Right ventricle myocardium superior (tissue), 1 donor: ENCODE data around the gene BRD1. TPM values are rescaled to one million over a fixed set of nuclear protein-coding genes. Genes with fewer than 3 reads are reported as not detected.
"Not testable (repeated sequence)": the region's sequence is repeated elsewhere in the genome, so short reads cannot be mapped to it uniquely, and the experiment has no call there.

ENCODE experiments used
- ATAC-seq: fragments of 200-7000 bp; cut with Tn5 transposase; one replicate; pipeline ENCODE4 v1.9.1; 2020; ENCODE audit warnings: mild to moderate bottlenecking; ENCODE audit not compliant: poor library complexity
- DNase-seq: peaks from one replicate; pipeline ENCODE4 v3.0.0-alpha.2; 2020
- intact Hi-C: fragments of 100-400 bp; cut with DNase I; formaldehyde crosslinking; loops from one replicate; pipeline ENCODE4 v1.11.2; 2022
- total RNA-seq: library from RNA; stranded (reverse); fragmentation: NEBNext Ultra II Directional; extraction: Animal tissue kit (Norgen Biotek cat#: 25700); gene quantifications from one replicate; pipeline ENCODE4 v1.2.1, GENCODE V29; 2021
- donor health status: DM: no; HTN: yes; CAD: no; lungs with severe emphysema.

Gene BRD1
- total RNA-seq, 1 donor from 2014 or later: 15.9 TPM

- intact Hi-C loops: no loop called here
- DNase-seq: no peak
- no peak for ATAC-seq
Measured at GRCh38 chr22:49829044-49829853, 1.6 kb upstream of the BRD1 start.

- intact Hi-C loops: no loop called here
- ATAC-seq: no peak
- DNase-seq: no peak
Measured at GRCh38 chr22:49828599-49828965, 909 bp upstream of the BRD1 start.

- DNase-seq: no peak
- ATAC-seq: no peak
- intact Hi-C loops: no loop called here
Measured at GRCh38 chr22:49827271-49827852, 311 bp downstream of the BRD1 start.

GRCh38 chr22:49826603-49827270 is 936 bp downstream of the BRD1 start:
- peak; percentile 83 for DNase-seq
- ATAC-seq: peak; percentile 77
- intact Hi-C loops: no loop called here

GRCh38 chr22:49825944-49826602 is 1.6 kb downstream of the BRD1 start:
- intact Hi-C loops: no loop called here
- DNase-seq (no peak), ATAC-seq (no peak)

- no peak for ATAC-seq
- intact Hi-C loops: no loop called here
Measured at GRCh38 chr22:49825436-49825835, 2.2 kb downstream of the BRD1 start.

GRCh38 chr22:49824936-49825335 is 2.7 kb downstream of the BRD1 start:
- no peak for ATAC-seq
- DNase-seq: no peak
- intact Hi-C loops: no loop called here

More at GRCh38 chr22:49825436-49825835, 2.2 kb downstream of the BRD1 start:
- no peak for DNase-seq

GRCh38 chr22:49824185-49824925 is 3.3 kb downstream of the BRD1 start:
- ATAC-seq (no peak), DNase-seq (no peak)
- intact Hi-C loops: no loop called here

- no peak for ATAC-seq
- no peak for DNase-seq
- intact Hi-C loops: no loop called here
Measured at GRCh38 chr22:49823289-49824045, 4.2 kb downstream of the BRD1 start.

- not testable (repeated sequence) for ATAC-seq, DNase-seq
Measured at GRCh38 chr22:49821741-49822140, 5.9 kb downstream of the BRD1 start.

GRCh38 chr22:49820984-49821383 is 6.7 kb downstream of the BRD1 start:
- DNase-seq (no peak), ATAC-seq (peak; percentile 54)
- intact Hi-C loops: no loop called here

More at GRCh38 chr22:49821741-49822140, 5.9 kb downstream of the BRD1 start:
- intact Hi-C loops: not testable (repeated sequence)

- intact Hi-C loops: no loop called here
- no peak for DNase-seq
- no peak for ATAC-seq
Measured at GRCh38 chr22:49817359-49817758, 10.3 kb downstream of the BRD1 start.

GRCh38 chr22:49815641-49816091 is 12.0 kb downstream of the BRD1 start:
- ATAC-seq (peak; percentile 23), DNase-seq (no peak)
- intact Hi-C loops: no loop called here

GRCh38 chr22:49814856-49815255 is 12.8 kb downstream of the BRD1 start:
- intact Hi-C loops: no loop called here
- no peak for DNase-seq
- no peak for ATAC-seq

- ATAC-seq (no peak), DNase-seq (no peak)
- intact Hi-C loops: no loop called here
Measured at GRCh38 chr22:49814164-49814686, 13.4 kb downstream of the BRD1 start.

- ATAC-seq (no peak), DNase-seq (no peak)
- intact Hi-C loops: no loop called here
Measured at GRCh38 chr22:49812838-49813237, 14.8 kb downstream of the BRD1 start.

- ATAC-seq: no peak
- no peak for DNase-seq
- intact Hi-C loops: no loop called here
Measured at GRCh38 chr22:49811020-49811791, 16.5 kb downstream of the BRD1 start.
